ENCODE results near the gene RASSF3. TPM values are rescaled to one million over a fixed set of nuclear protein-coding genes. Genes with fewer than 3 reads are reported as not detected.

Gene RASSF3
- total and polyA plus RNA-seq, 2 of the 13 experiments (the other 11 are each of a cell fraction or from before 2014, with no cell fraction given) = 15.5 to 16.0 TPM

DNA sequence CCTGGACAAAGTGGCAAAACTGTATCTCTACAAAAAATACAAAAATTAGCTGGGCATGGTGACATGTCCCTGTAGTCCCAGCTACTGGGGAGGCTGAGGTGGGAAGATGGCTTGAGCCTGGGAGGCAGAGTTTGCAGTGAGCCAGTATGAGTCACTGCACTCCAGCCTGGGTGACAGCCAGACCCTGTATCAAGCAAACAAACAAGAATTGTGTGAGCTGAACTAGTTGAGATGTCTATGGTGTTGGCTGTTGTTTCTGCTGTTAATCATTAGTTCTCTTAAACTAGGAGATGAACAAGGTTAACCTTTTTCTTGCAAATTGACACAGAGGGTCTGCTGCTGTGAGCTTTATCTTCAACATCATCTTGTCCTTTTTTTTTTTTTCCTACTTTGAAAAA, 23.6 kb downstream of the RASSF3 start (continued):
- TF ChIP-seq, protein P1, sequence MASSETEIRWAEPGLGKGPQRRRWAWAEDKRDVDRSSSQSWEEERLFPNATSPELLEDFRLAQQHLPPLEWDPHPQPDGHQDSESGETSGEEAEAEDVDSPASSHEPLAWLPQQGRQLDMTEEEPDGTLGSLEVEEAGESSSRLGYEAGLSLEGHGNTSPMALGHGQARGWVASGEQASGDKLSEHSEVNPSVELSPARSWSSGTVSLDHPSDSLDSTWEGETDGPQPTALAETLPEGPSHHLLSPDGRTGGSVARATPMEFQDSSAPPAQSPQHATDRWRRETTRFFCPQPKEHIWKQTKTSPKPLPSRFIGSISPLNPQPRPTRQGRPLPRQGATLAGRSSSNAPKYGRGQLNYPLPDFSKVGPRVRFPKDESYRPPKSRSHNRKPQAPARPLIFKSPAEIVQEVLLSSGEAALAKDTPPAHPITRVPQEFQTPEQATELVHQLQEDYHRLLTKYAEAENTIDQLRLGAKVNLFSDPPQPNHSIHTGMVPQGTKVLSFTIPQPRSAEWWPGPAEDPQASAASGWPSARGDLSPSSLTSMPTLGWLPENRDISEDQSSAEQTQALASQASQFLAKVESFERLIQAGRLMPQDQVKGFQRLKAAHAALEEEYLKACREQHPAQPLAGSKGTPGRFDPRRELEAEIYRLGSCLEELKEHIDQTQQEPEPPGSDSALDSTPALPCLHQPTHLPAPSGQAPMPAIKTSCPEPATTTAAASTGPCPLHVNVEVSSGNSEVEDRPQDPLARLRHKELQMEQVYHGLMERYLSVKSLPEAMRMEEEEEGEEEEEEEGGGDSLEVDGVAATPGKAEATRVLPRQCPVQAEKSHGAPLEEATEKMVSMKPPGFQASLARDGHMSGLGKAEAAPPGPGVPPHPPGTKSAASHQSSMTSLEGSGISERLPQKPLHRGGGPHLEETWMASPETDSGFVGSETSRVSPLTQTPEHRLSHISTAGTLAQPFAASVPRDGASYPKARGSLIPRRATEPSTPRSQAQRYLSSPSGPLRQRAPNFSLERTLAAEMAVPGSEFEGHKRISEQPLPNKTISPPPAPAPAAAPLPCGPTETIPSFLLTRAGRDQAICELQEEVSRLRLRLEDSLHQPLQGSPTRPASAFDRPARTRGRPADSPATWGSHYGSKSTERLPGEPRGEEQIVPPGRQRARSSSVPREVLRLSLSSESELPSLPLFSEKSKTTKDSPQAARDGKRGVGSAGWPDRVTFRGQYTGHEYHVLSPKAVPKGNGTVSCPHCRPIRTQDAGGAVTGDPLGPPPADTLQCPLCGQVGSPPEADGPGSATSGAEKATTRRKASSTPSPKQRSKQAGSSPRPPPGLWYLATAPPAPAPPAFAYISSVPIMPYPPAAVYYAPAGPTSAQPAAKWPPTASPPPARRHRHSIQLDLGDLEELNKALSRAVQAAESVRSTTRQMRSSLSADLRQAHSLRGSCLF (CRISPR knock-in tag; IDR thresholded peaks at IDR 0.05; ENCODE audit: borderline replicate concordance) = no peak
- no peak for TF ChIP-seq KLF9 (CRISPR knock-in tag; IDR thresholded peaks at IDR 0.05; ENCODE audit: low read depth)
- TF ChIP-seq NR2F6 (IDR thresholded peaks at IDR 0.05) = no peak
- TF ChIP-seq NR2F6 (CRISPR knock-in tag; IDR thresholded peaks at IDR 0.05) = peak; percentile 74; the same call in 1 of the 2 replicates
- TF ChIP-seq, protein P2, sequence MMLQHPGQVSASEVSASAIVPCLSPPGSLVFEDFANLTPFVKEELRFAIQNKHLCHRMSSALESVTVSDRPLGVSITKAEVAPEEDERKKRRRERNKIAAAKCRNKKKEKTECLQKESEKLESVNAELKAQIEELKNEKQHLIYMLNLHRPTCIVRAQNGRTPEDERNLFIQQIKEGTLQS (CRISPR knock-in tag; IDR thresholded peaks at IDR 0.05) = peak; percentile 80
- peak; percentile 81; the same call in 1 of the 2 replicates for TF ChIP-seq FOSL1 (CRISPR knock-in tag; IDR thresholded peaks at IDR 0.05; ENCODE audit: borderline replicate concordance)
- no peak for TF ChIP-seq CSRNP2 (CRISPR knock-in tag; conservative IDR thresholded peaks at IDR 0.05; ENCODE audit: low read depth)
- TF ChIP-seq, protein P3, sequence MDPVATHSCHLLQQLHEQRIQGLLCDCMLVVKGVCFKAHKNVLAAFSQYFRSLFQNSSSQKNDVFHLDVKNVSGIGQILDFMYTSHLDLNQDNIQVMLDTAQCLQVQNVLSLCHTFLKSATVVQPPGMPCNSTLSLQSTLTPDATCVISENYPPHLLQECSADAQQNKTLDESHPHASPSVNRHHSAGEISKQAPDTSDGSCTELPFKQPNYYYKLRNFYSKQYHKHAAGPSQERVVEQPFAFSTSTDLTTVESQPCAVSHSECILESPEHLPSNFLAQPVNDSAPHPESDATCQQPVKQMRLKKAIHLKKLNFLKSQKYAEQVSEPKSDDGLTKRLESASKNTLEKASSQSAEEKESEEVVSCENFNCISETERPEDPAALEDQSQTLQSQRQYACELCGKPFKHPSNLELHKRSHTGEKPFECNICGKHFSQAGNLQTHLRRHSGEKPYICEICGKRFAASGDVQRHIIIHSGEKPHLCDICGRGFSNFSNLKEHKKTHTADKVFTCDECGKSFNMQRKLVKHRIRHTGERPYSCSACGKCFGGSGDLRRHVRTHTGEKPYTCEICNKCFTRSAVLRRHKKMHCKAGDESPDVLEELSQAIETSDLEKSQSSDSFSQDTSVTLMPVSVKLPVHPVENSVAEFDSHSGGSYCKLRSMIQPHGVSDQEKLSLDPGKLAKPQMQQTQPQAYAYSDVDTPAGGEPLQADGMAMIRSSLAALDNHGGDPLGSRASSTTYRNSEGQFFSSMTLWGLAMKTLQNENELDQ (CRISPR knock-in tag; IDR thresholded peaks at IDR 0.05; ENCODE audit: borderline replicate concordance) = no peak
- TF ChIP-seq ZNF44 (CRISPR knock-in tag; IDR thresholded peaks at IDR 0.05) = no peak
- TF ChIP-seq ZNF800 (CRISPR knock-in tag; IDR thresholded peaks at IDR 0.05) = 0 out of 2 replicates have a peak, but pooled peaks have one; percentile 32
- TF ChIP-seq EEA1 (CRISPR knock-in tag; IDR thresholded peaks at IDR 0.05; ENCODE audit: borderline replicate concordance) = no peak
- TF ChIP-seq, protein P4, sequence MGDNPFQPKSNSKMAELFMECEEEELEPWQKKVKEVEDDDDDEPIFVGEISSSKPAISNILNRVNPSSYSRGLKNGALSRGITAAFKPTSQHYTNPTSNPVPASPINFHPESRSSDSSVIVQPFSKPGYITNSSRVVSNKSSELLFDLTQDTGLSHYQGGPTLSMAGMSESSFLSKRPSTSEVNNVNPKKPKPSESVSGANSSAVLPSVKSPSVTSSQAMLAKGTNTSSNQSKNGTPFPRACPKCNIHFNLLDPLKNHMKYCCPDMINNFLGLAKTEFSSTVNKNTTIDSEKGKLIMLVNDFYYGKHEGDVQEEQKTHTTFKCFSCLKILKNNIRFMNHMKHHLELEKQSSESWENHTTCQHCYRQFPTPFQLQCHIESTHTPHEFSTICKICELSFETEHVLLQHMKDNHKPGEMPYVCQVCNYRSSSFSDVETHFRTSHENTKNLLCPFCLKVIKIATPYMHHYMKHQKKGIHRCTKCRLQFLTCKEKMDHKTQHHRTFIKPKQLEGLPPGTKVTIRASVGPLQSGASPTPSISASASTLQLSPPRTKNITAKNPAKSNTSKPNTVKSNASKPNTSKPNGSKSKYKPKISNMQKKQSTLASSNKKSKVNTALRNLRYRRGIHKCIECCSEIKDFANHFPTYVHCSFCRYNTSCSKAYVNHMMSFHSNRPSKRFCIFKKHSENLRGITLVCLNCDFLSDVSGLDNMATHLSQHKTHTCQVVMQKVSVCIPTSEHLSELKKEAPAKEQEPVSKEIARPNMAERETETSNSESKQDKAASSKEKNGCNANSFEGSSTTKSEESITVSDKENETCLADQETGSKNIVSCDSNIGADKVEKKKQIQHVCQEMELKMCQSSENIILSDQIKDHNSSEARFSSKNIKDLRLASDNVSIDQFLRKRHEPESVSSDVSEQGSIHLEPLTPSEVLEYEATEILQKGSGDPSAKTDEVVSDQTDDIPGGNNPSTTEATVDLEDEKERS (CRISPR knock-in tag; IDR thresholded peaks at IDR 0.05) = peak; percentile 91
- TF ChIP-seq ARNT2 (CRISPR knock-in tag; IDR thresholded peaks at IDR 0.05; ENCODE audit: low read depth) = no peak
- peak; percentile 79 for TF ChIP-seq SAP130 (CRISPR knock-in tag; IDR thresholded peaks at IDR 0.05; ENCODE audit: low read depth)

Data from HepG2 (cell line).